ENCODE measurements around the gene ZNF609. TPM values are rescaled to one million over a fixed set of nuclear protein-coding genes. Genes with fewer than 3 reads are reported as not detected.

ZNF609 gene
- total RNA-seq, 1 experiment from 2014 or later, result 31.0 TPM

DNA sequence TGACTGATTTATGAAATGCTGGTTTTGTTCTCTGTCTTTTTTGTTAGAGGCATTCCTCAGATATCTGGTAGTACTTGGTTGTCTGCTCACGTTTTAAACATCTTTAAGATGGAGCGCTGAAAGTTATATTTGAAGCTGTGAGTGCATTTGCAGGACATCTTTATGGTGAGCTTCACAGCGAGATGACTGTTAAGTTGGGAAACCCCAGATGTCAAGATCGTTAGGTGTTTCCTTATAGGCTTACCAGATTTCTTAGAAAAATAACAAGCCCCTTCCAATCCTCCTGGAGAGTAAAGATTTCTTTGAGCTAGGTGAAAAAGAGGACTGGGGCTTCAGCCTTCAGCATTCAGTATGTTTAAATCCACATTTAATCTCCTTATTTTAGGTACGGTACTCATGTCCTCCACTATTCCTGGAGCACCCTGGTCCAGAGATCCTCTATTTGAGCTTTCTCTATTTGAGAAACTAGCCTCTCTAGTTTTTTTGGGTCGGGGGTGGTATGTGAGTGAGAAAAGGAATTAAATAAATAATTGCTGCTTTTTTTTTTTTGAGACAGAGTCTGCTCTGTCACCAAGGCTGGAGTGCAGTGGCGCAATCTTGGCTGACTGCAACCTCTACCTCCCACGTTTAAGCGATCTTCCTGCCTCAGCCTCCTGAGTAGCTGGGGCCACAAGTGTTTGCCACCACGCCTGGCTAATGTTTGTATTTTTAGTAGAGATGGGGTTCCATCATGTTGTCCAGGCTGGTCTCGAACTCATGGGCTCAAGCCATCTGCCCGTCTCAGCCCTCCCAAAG lies 72.3 kb downstream of the ZNF609 start:
- H3K36me3 ChIP-seq (ENCODE audit: control insufficient read depth in 1 of 2, insufficient read depth in 2 of 2, low read length in 2 of 2), result no peaks in the 10 kb centered on the region
- H4K20me1 ChIP-seq (ENCODE audit: insufficient read depth), result no peaks in the 10 kb centered on the region
- no peaks in the 10 kb centered on the region for H3K9me2 ChIP-seq (ENCODE audit: insufficient read depth)
- H3K9ac ChIP-seq (ENCODE audit: low read length), result no peak overlapping the region
- ChIA-PET CTCF (no interaction called here), POLR2A (no interaction called here), RAD21 (ENCODE audit: low non-redundant PET in 1 of 2, low total read pairs in 2 of 2, uncharacterized antibody in 2 of 2, unreplicated experiment in 2 of 2) (no interaction called here)
- H3K4me2 ChIP-seq (ENCODE audit: low read length), result no peak overlapping the region
- H3K9me3 ChIP-seq (ENCODE audit: control insufficient read depth in 1 of 2, insufficient read depth in 1 of 2, low read depth in 1 of 2, low read length in 2 of 2), result no peaks in the 10 kb centered on the region
- H3K79me2 ChIP-seq (ENCODE audit: insufficient read depth, low read length), result peaks cover 85% of the 10 kb centered on the region
- no peak overlapping the region for H3K27ac ChIP-seq (ENCODE audit: low read depth, low read length)
- no peak overlapping the region for H3K4me3 ChIP-seq (replicated peaks in 1 of 2; ENCODE audit: low read depth in 1 of 2, low read length in 2 of 2)
- no TSS peak for BruUV-seq (replicated peaks)
- intact Hi-C loops (cut with micrococcal nuclease), result no loop called here
- peaks cover 28 to 31% of the 10 kb centered on the region in 2 experiments for H3K4me1 ChIP-seq (ENCODE audit: control insufficient read depth in 1 of 2, insufficient read depth in 2 of 2, low read length in 2 of 2)
- DNase-seq (ENCODE audit: low read depth, low spot score), result no peak
- H2AFZ ChIP-seq (ENCODE audit: low read depth, low read length, poor library complexity, severe bottlenecking), result no peak overlapping the region
- ATAC-seq, result no peak
- no peaks in the 10 kb centered on the region for H3K27me3 ChIP-seq (ENCODE audit: insufficient read depth, low read length)
- TF ChIP-seq EZH2phosphoT487 (IDR thresholded peaks at IDR 0.05; ENCODE audit: borderline replicate concordance), result no peak
- TF ChIP-seq YY1 (IDR thresholded peaks at IDR 0.05; ENCODE audit: extremely low read depth, insufficient replicate concordance, low read depth, low read length), result no peak
- TF ChIP-seq POLR2A (IDR thresholded peaks at IDR 0.05; ENCODE audit: borderline replicate concordance, extremely low read depth, insufficient read depth, insufficient read length), result no peak
- TF ChIP-seq, protein P1, sequence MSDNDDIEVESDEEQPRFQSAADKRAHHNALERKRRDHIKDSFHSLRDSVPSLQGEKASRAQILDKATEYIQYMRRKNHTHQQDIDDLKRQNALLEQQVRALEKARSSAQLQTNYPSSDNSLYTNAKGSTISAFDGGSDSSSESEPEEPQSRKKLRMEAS (IDR thresholded peaks at IDR 0.05), result no peak
- no peak for TF ChIP-seq EGR1 (IDR thresholded peaks at IDR 0.05; ENCODE audit: low read depth)
- no peak for TF ChIP-seq FOSL1 (IDR thresholded peaks at IDR 0.05; ENCODE audit: low read depth)
- TF ChIP-seq SRF (IDR thresholded peaks at IDR 0.05; ENCODE audit: low read depth), result no peak
- TF ChIP-seq CBX3 (IDR thresholded peaks at IDR 0.05; ENCODE audit: low read depth), result no peak
- no peak for TF ChIP-seq TCF7L2 (IDR thresholded peaks at IDR 0.05; ENCODE audit: borderline replicate concordance, extremely low read depth, insufficient read depth, insufficient read length)
- TF ChIP-seq ZFX (IDR thresholded peaks at IDR 0.05), result no peak
- no peak for TF ChIP-seq POLR2AphosphoS5 (IDR thresholded peaks at IDR 0.05; ENCODE audit: low read depth, low read length)
- TF ChIP-seq ZNF274 (IDR thresholded peaks at IDR 0.05; ENCODE audit: low read depth, low read length), result no peak
- TF ChIP-seq ZBTB33 (IDR thresholded peaks at IDR 0.05; ENCODE audit: extremely low read depth, insufficient replicate concordance, low read length), result no peak
- no peak for TF ChIP-seq ELF1 (IDR thresholded peaks at IDR 0.05; ENCODE audit: borderline replicate concordance, low read depth)
- no peak for TF ChIP-seq CEBPB (IDR thresholded peaks at IDR 0.05; ENCODE audit: low read depth)
- no peak for TF ChIP-seq CTCF (IDR thresholded peaks at IDR 0.05 in 2 of 3, conservative IDR thresholded peaks at IDR 0.05 in 1 of 3; ENCODE audit: borderline replicate concordance in 1 of 3, insufficient read depth in 1 of 3, low read depth in 2 of 3, low read length in 2 of 3)
- no peak for TF ChIP-seq REST (IDR thresholded peaks at IDR 0.05; ENCODE audit: low read depth)
- no peak for TF ChIP-seq SIN3A (IDR thresholded peaks at IDR 0.05; ENCODE audit: low read depth)
- TF ChIP-seq, protein P2, sequence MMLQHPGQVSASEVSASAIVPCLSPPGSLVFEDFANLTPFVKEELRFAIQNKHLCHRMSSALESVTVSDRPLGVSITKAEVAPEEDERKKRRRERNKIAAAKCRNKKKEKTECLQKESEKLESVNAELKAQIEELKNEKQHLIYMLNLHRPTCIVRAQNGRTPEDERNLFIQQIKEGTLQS (IDR thresholded peaks at IDR 0.05), result no peak
- no peak for TF ChIP-seq JUND (IDR thresholded peaks at IDR 0.05)
